ENCODE results near the gene SEMA3A.
"Not testable (repeated sequence)": the region's sequence is repeated elsewhere in the genome, so short reads cannot be mapped to it uniquely, and the experiment has no call there.

Gene SEMA3A

GRCh38 chr7:84088802-84089201 is 105.8 kb downstream of the SEMA3A start:
- Mint-ChIP-seq H3K4me1 (no peaks in the 10 kb centered on the region), H3K4me3 (no peak overlapping the region), H3K36me3 (no peaks in the 10 kb centered on the region), H3K9me3 (peaks cover 12% of the 10 kb centered on the region), H3K27ac (no peak overlapping the region)
- DNase-seq (ENCODE audit: low spot score in 2 of 2), result no peak
- ATAC-seq, result no peak

DNA sequence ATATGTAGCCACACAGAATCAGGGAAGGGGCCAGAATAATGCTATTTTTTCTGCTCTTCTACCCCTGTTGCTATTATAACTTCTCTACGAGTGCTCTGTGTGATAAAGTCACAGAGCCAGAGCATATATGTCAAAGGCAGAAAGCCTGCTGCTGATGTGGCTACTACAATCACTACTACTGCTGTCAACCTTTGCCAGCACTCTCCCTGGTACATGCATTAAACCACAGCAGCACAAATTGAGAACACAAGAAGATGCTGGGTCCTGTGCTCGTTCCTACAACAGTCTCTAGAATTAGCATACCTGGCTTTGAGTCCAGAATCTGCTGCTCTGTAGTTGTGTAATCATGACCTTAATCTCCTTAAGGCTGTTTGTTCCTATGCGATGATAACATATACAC is 108.6 kb downstream of the SEMA3A start:
- H3K9me3 Mint-ChIP-seq, result peaks cover 15% of the 10 kb centered on the region
- DNase-seq (ENCODE audit: low spot score in 2 of 2) (no peak), ATAC-seq (no peak)
- no peak overlapping the region for H3K27ac Mint-ChIP-seq
- no peaks in the 10 kb centered on the region for H3K4me1 Mint-ChIP-seq
- no peaks in the 10 kb centered on the region for H3K36me3 Mint-ChIP-seq
- H3K4me3 Mint-ChIP-seq, result no peak overlapping the region

DNA sequence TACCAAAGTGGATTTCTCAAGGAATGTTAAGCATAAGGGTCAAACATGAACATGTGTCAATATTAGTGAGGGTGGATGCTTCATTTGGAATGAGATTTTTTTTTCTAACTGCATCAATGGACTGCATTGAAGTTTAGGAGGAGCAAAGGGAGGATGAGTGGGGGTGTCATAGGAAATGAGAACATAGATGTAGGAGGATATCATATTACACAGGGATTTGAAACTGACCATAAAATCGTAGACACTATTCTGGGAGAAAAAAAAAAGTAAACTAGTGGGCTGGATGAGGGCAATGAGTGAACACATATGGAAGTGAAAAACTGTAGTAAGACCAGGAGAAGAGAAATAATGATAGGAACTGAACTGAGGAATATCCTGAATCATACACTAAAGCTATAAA is 109.4 kb downstream of the SEMA3A start:
- H3K9me3 Mint-ChIP-seq, result peaks cover 12% of the 10 kb centered on the region
- no peaks in the 10 kb centered on the region for H3K4me1 Mint-ChIP-seq

GRCh38 chr7:84083846-84084245 is 110.7 kb downstream of the SEMA3A start:
- Mint-ChIP-seq H3K36me3 (no peaks in the 10 kb centered on the region), H3K4me1 (no peaks in the 10 kb centered on the region), H3K9me3 (peaks cover 12% of the 10 kb centered on the region), H3K27ac (no peak overlapping the region), H3K4me3 (no peak overlapping the region)
- DNase-seq (ENCODE audit: low spot score in 2 of 2), result no peak
- no peak for ATAC-seq

More for the DNA sequence above, 109.4 kb downstream of the SEMA3A start:
- ATAC-seq (no peak), DNase-seq (ENCODE audit: low spot score in 2 of 2) (no peak)
- no peaks in the 10 kb centered on the region for H3K36me3 Mint-ChIP-seq
- no peak overlapping the region for H3K4me3 Mint-ChIP-seq
- no peak overlapping the region for H3K27ac Mint-ChIP-seq

GRCh38 chr7:84081973-84082522 is 112.5 kb downstream of the SEMA3A start:
- peaks cover 12% of the 10 kb centered on the region for H3K9me3 Mint-ChIP-seq
- DNase-seq (ENCODE audit: low spot score in 2 of 2), result no peak
- ATAC-seq, result no peak
- no peaks in the 10 kb centered on the region for H3K4me1 Mint-ChIP-seq
- H3K36me3 Mint-ChIP-seq, result no peaks in the 10 kb centered on the region
- H3K27ac Mint-ChIP-seq, result no peak overlapping the region
- H3K4me3 Mint-ChIP-seq, result no peak overlapping the region

- ATAC-seq, result no peak
- DNase-seq (ENCODE audit: low spot score in 2 of 2), result no peak
- no peak overlapping the region for H3K27ac Mint-ChIP-seq
- no peaks in the 10 kb centered on the region for H3K4me1 Mint-ChIP-seq
- H3K4me3 Mint-ChIP-seq, result no peak overlapping the region
- peaks cover 9% of the 10 kb centered on the region for H3K9me3 Mint-ChIP-seq
- H3K36me3 Mint-ChIP-seq, result no peaks in the 10 kb centered on the region
These were observed 117.3 kb downstream of the SEMA3A start for GRCh38 chr7:84077336-84077735.

DNA sequence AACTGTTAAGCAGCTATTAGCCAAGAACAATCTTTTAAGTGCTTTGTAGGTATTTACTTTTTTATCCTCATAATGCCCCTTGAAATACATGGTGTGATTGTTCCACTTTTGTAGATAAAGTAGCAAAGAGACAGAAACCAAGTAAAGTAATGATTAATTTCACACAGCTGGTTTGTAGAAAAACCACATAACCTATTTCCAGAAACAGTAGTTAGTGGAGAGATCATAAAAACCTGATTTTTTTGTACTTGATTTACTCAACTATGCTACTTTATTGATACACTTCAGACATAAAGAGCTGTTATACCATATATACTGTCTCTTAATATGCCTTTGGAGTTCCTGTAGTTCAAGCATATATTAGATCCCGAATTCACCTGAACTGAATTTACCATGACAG is 118.4 kb downstream of the SEMA3A start:
- Mint-ChIP-seq H3K4me3 (no peak overlapping the region), H3K27ac (no peak overlapping the region), H3K9me3 (peaks cover 5% of the 10 kb centered on the region), H3K4me1 (no peaks in the 10 kb centered on the region), H3K36me3 (no peaks in the 10 kb centered on the region)
- DNase-seq (ENCODE audit: low spot score in 2 of 2), result no peak
- ATAC-seq, result no peak

DNA sequence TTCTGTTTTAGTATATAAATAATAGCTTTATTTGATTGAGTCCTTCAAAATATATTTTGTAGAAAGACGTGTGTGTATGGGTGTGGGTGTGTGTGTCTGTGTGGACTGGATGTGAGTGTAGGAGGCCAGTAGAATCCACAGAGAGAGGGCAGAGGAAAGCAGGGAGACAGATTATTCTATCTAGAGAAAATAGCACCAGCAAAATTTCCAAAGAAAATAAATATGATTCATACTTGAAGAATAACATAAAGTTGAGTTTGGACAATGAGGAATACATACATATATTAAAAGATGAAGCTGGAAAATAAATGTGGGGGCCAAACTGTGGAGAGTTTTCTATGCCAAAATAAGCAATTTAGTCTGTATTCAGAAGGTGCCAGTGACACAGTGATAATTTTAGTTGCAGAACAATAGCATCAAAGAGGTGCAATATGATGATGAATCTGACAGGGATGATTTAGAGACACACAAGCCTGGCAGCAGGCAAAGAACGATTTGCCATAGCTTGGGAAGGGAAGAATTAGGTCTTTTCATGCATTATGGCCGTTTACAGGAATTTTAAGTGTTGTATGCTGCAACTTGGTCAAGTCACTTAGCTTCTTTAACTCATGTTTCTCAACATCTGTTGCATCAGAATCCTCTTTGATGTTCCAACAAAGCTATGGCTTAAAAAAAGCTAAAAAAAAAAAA is 121.3 kb downstream of the SEMA3A start:
- H3K9me3 Mint-ChIP-seq, result peaks cover 9% of the 10 kb centered on the region
- no peaks in the 10 kb centered on the region for H3K36me3 Mint-ChIP-seq
- DNase-seq (ENCODE audit: low spot score in 2 of 2), result no peak
- ATAC-seq, result no peak
- no peak overlapping the region for H3K27ac Mint-ChIP-seq
- no peaks in the 10 kb centered on the region for H3K4me1 Mint-ChIP-seq
- no peak overlapping the region for H3K4me3 Mint-ChIP-seq

GRCh38 chr7:84070770-84071169 is 123.8 kb downstream of the SEMA3A start:
- Mint-ChIP-seq H3K36me3 (no peaks in the 10 kb centered on the region), H3K9me3 (peaks cover 9% of the 10 kb centered on the region), H3K4me1 (no peaks in the 10 kb centered on the region), H3K4me3 (no peak overlapping the region), H3K27ac (no peak overlapping the region)
- DNase-seq (ENCODE audit: low spot score in 2 of 2), result no peak
- ATAC-seq, result no peak

DNA sequence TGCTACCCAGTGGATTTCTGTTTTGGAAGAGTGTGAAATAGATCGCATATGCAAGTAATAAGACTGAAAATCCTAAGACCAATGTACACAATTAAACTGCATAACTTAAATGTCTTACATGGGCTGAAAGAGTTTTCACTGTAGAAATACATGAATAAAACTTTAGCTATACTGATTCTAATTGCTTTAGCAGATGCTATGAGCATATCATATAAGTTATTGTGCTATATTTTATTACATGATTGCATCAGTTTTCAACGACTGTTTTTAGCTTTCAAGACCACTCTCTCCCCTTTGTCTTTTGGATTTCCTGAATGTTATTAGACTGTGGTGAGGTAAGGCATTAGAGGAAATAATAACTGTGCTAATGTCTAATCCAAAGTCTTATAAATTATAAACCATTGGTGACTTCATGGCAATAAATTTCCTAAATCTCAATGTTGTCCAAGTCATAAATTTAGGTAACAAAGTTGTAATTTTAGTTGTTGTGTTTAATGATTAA is 124.5 kb downstream of the SEMA3A start:
- no peak overlapping the region for H3K27ac Mint-ChIP-seq
- no peak for DNase-seq (ENCODE audit: low spot score in 2 of 2)
- H3K4me3 Mint-ChIP-seq, result no peak overlapping the region
- no peaks in the 10 kb centered on the region for H3K36me3 Mint-ChIP-seq
- no peak for ATAC-seq
- no peaks in the 10 kb centered on the region for H3K4me1 Mint-ChIP-seq
- peaks cover 9% of the 10 kb centered on the region for H3K9me3 Mint-ChIP-seq

GRCh38 chr7:84069033-84069432 is 125.6 kb downstream of the SEMA3A start:
- no peaks in the 10 kb centered on the region for H3K36me3 Mint-ChIP-seq
- DNase-seq (ENCODE audit: low spot score in 2 of 2) (no peak), ATAC-seq (no peak)
- H3K27ac Mint-ChIP-seq, result no peak overlapping the region
- no peak overlapping the region for H3K4me3 Mint-ChIP-seq
- H3K4me1 Mint-ChIP-seq, result no peaks in the 10 kb centered on the region
- H3K9me3 Mint-ChIP-seq, result peaks cover 9% of the 10 kb centered on the region

DNA sequence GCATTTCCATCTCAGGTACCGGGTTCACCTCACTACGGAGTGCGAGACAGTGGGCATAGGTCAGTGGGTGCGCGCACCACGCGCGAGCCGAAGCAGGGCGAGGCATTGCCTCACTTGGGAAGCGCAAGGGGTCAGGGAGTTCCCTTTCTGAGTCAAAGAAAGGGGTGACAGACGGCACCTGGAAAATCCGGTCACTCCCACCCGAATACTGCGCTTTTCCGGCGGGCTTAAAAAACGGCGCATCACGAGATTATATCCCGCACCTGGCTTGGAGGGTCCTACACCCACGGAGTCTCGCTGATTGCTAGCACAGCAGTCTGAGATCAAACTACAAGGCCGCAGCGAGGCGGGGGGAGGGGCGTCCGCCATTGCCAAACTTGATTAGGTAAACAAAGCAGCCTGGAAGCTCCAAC is 132.1 kb downstream of the SEMA3A start:
- DNase-seq (ENCODE audit: low spot score in 2 of 2); H3K9me3 Mint-ChIP-seq; ATAC-seq; H3K4me1 Mint-ChIP-seq; H3K36me3 Mint-ChIP-seq; H3K27ac Mint-ChIP-seq; H3K4me3 Mint-ChIP-seq: not testable (repeated sequence)

- no peak for DNase-seq (ENCODE audit: low spot score in 2 of 2)
These were observed 133.8 kb downstream of the SEMA3A start for GRCh38 chr7:84060760-84061261.

DNA sequence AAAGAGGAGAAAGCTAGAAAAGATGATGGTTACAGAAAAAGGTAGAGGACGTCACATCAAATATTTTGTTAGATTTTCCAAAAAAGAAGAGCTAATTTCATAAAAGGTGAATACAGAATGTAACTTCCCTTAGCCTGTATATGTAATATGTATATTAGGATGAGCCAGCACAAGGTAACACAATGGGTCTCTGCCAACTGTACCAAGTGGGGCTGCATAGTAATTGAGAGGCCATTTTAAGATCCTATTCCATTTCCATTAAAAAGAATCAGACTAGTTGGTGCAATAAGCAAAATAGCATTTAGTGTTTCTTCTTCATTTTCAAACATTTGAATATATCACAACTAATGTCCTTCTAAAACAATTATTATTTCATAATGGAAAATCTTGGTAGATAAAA is 134.6 kb downstream of the SEMA3A start:
- ATAC-seq (no peak), DNase-seq (ENCODE audit: low spot score in 2 of 2) (no peak)
- Mint-ChIP-seq H3K9me3 (peaks cover 6% of the 10 kb centered on the region), H3K36me3 (no peaks in the 10 kb centered on the region), H3K4me1 (no peaks in the 10 kb centered on the region), H3K27ac (no peak overlapping the region), H3K4me3 (no peak overlapping the region)

More at GRCh38 chr7:84060760-84061261, 133.8 kb downstream of the SEMA3A start:
- Mint-ChIP-seq H3K9me3 (peaks cover 6% of the 10 kb centered on the region), H3K4me1 (no peaks in the 10 kb centered on the region), H3K36me3 (no peaks in the 10 kb centered on the region), H3K27ac (no peak overlapping the region), H3K4me3 (no peak overlapping the region)
- ATAC-seq, result no peak

DNA sequence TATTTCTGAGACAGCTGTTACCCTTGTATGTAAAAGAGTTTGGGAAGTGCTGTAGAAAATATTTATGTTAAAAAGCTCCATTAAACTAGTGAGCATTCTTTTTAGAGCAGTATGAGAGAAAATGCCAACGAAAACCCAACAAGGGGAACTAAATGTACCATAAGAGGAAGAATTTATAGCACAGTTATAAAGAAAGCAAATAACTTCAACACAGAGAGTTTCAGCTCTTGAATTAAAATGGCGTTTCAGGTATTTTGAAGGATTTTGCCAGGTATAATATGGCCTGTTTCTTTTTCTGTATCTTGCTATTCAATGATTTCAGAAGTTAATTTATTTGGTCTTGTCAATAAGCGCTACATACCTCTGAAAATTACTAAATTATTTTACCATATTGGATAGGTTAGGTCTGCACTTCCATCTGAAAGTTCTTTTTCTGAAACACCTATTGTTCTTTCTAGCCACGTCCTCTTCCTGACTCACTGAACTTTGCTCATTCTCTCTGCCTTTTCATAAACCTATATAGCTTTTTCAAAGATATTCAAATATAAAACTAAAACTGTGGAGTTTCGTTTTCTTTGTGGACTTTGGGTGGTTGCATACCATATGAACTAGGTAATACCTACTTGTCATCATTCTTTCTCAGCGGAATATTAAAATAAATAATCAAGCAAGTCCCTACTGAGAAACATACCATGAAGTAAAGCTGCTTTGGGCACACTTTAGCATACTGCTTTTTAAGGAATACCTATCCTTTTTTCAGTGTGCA is 136.1 kb downstream of the SEMA3A start:
- H3K27ac Mint-ChIP-seq, result no peak overlapping the region
- ATAC-seq (no peak), DNase-seq (ENCODE audit: low spot score in 2 of 2) (no peak)
- no peak overlapping the region for H3K4me3 Mint-ChIP-seq
- H3K9me3 Mint-ChIP-seq, result peaks cover 6% of the 10 kb centered on the region
- H3K36me3 Mint-ChIP-seq, result no peaks in the 10 kb centered on the region
- H3K4me1 Mint-ChIP-seq, result no peaks in the 10 kb centered on the region

GRCh38 chr7:84057576-84057975 is 137.0 kb downstream of the SEMA3A start:
- H3K4me3 Mint-ChIP-seq, result no peak overlapping the region
- H3K27ac Mint-ChIP-seq, result no peak overlapping the region
- DNase-seq (ENCODE audit: low spot score in 2 of 2), result no peak
- ATAC-seq, result no peak
- H3K36me3 Mint-ChIP-seq, result no peaks in the 10 kb centered on the region
- peaks cover 6% of the 10 kb centered on the region for H3K9me3 Mint-ChIP-seq
- no peaks in the 10 kb centered on the region for H3K4me1 Mint-ChIP-seq

Measured in stimulated activated effector memory CD8-positive, alpha-beta T cell treated with anti-CD3 and anti-CD28 coated beads, Interleukin-12 subunit alpha, Interleukin-12 subunit beta, amount 100 ng/mL, for 72 hours (primary cell).